GM12878 (cell line): ENCODE results near the gene PNMA1. TPM values are rescaled to one million over a fixed set of nuclear protein-coding genes. Genes with fewer than 3 reads are reported as not detected.
A peak's percentile ranks its signal among the peaks of the same experiment; 100 is the strongest.

Experiments
- ATF7 ChIP-seq: fragments of 450-650 bp; IDR thresholded peaks from 2 replicates; pipeline ENCODE4 v1.6.1; 2016; ENCODE audit warnings: low read depth, mild to moderate bottlenecking
- CEBPB ChIP-seq, 2 experiments: fragments of 150-350 bp in 1 of 2; IDR thresholded peaks; 2 replicates each; pipeline ENCODE4 v1.6.1; 2012 to 2014; ENCODE audit warnings: low read depth in 2 of 2, low read length in 2 of 2, borderline replicate concordance in 1 of 2, inconsistent platforms in 1 of 2
- CHD1 ChIP-seq: IDR thresholded peaks from 2 replicates; pipeline ENCODE4 v1.6.1; 2012; ENCODE audit warnings: low read depth, low read length, improper control_type of control experiment
- CREB1 ChIP-seq: IDR thresholded peaks from 2 replicates; pipeline ENCODE4 v1.6.1; 2012; ENCODE audit warnings: low read depth, mild to moderate bottlenecking, inconsistent platforms
- CUX1 ChIP-seq: IDR thresholded peaks from 2 replicates; pipeline ENCODE4 v1.6.1; 2012; ENCODE audit warnings: improper control_type of control experiment, low read depth, low read length; ENCODE audit not compliant: insufficient replicate concordance
- ELK1 ChIP-seq: IDR thresholded peaks from 2 replicates; pipeline ENCODE4 v1.6.1; 2012; ENCODE audit warnings: low read depth, low read length, improper control_type of control experiment
- GABPA ChIP-seq: IDR thresholded peaks from 2 replicates; pipeline ENCODE4 v1.6.1; 2014; ENCODE audit warnings: antibody characterized with exemption, low read depth, mild to moderate bottlenecking, inconsistent platforms
- IKZF1 ChIP-seq: fragments of 450-650 bp; conservative IDR thresholded peaks from 2 replicates; pipeline ENCODE4 v1.6.1; 2017; ENCODE audit warnings: antibody characterized with exemption, mild to moderate bottlenecking
- IRF3 ChIP-seq: fragments of 450-650 bp; IDR thresholded peaks from 2 replicates; pipeline ENCODE4 v1.6.1; 2014; ENCODE audit warnings: mild to moderate bottlenecking
- MYC ChIP-seq: IDR thresholded peaks from 2 replicates; pipeline ENCODE4 v1.6.1; 2011; ENCODE audit warnings: mild to moderate bottlenecking, low read length, moderate library complexity, inconsistent platforms; ENCODE audit not compliant: insufficient read depth, insufficient replicate concordance, insufficient read length, severe bottlenecking
- NR2C1 ChIP-seq: fragments of 450-650 bp; IDR thresholded peaks from 2 replicates; pipeline ENCODE4 v1.6.1; 2017; ENCODE audit warnings: antibody characterized with exemption, mild to moderate bottlenecking, moderate library complexity
- PML ChIP-seq: IDR thresholded peaks from 2 replicates; pipeline ENCODE4 v1.6.1; 2012; ENCODE audit warnings: low read length, inconsistent platforms
- RAD51 ChIP-seq: fragments of 450-650 bp; IDR thresholded peaks from 2 replicates; pipeline ENCODE4 v1.6.1; 2016; ENCODE audit warnings: moderate library complexity, mild to moderate bottlenecking, inconsistent platforms
- RELA ChIP-seq: fragments of 450-650 bp; IDR thresholded peaks from 2 replicates; pipeline ENCODE4 v1.8.0; 2014; ENCODE audit warnings: borderline replicate concordance; ENCODE audit not compliant: partially characterized antibody
- SRF ChIP-seq, 2 experiments: IDR thresholded peaks; 2 replicates each; pipeline ENCODE4 v1.6.1; 2011; ENCODE audit warnings: low read depth in 2 of 2, low read length in 2 of 2, mild to moderate bottlenecking in 1 of 2, moderate library complexity in 1 of 2
- TCF7 ChIP-seq: IDR thresholded peaks from 2 replicates; pipeline ENCODE4 v1.6.1; 2014; ENCODE audit warnings: antibody characterized with exemption, borderline replicate concordance
- USF1 ChIP-seq: IDR thresholded peaks from 2 replicates; pipeline ENCODE4 v1.6.1; 2011; ENCODE audit warnings: borderline replicate concordance, low read depth, mild to moderate bottlenecking, moderate library complexity, mixed read lengths, low read length; ENCODE audit not compliant: insufficient read depth; ENCODE audit errors: extremely low read length
- USF2 ChIP-seq: IDR thresholded peaks from 2 replicates; pipeline ENCODE4 v1.6.1; 2011; ENCODE audit warnings: low read depth, low read length, improper control_type of control experiment, borderline replicate concordance
- WRNIP1 ChIP-seq: IDR thresholded peaks from 2 replicates; pipeline ENCODE4 v1.6.1; 2011; ENCODE audit warnings: low read depth, low read length, improper control_type of control experiment, borderline replicate concordance
- ZNF622 ChIP-seq: fragments of 450-650 bp; IDR thresholded peaks from 2 replicates; pipeline ENCODE4 v1.6.1; 2017; ENCODE audit warnings: mild to moderate bottlenecking, inconsistent platforms
- polyA plus RNA-seq, 11 experiments: library from polyadenylated mRNA; depleted of rRNA in 4 of 11; unstranded in 6 of 11; stranded (reverse) in 5 of 11; fragments of >200 nt; fragmentation: Nextera tagmentation in 4 of 11; fragmentation: Illumina TruSeq in 1 of 11; extraction: Ambion mirVana in 4 of 11; extraction: Trizol in 1 of 11; gene quantifications; 1 replicate in 1 of 11; 2 replicates in 10 of 11; pipeline versions ENCODE4 v1.2.1 to v1.2.3, GENCODE V29; 2011 to 2016; ENCODE audit warnings: inconsistent platforms in 2 of 11, missing spikeins in 2 of 11, low read depth in 1 of 11
- total RNA-seq, 4 experiments: library from RNA; depleted of rRNA in 3 of 4; stranded (reverse); fragments of >200 nt in 3 of 4; fragmentation: Illumina TruSeq in 1 of 4; extraction: Trizol in 1 of 4; gene quantifications; 2 replicates each; pipeline versions ENCODE4 v1.2.1 to v1.2.3, GENCODE V29; 2013 to 2021

PNMA1 gene
- total and polyA plus RNA-seq, 10 of the 15 experiments (the other 5 are each of a cell fraction or from before 2014, with no cell fraction given) = 1.8 to 39.3 (median 11.1) TPM

- TF ChIP-seq CUX1 = no peak
- peak; percentile 89 for TF ChIP-seq IKZF1
- TF ChIP-seq ZNF622 = no peak
- no peak for TF ChIP-seq MYC
- TF ChIP-seq NR2C1 = no peak
- TF ChIP-seq IRF3 = no peak
- no peak for TF ChIP-seq RAD51
- peak; percentile 57 for TF ChIP-seq PML
- TF ChIP-seq TCF7 = no peak
- TF ChIP-seq SRF (IDR thresholded peaks at IDR 0.05; ENCODE audit: low read depth in 2 of 2, low read length in 2 of 2) = no peak
- TF ChIP-seq GABPA = no peak
- no peak for TF ChIP-seq USF2
- TF ChIP-seq ELK1 = no peak
- TF ChIP-seq ATF7 = peak; percentile 56; the same call in 1 of the 2 replicates
- TF ChIP-seq RELA = no peak
- TF ChIP-seq WRNIP1 = no peak
- peak; percentile 72 for TF ChIP-seq USF1
- peak; percentile 41; the same call in 1 of the 2 replicates for TF ChIP-seq CREB1
- TF ChIP-seq CEBPB (IDR thresholded peaks at IDR 0.05; ENCODE audit: borderline replicate concordance in 1 of 2, low read depth in 2 of 2, low read length in 2 of 2) = no peak
- no peak for TF ChIP-seq CHD1
Observed at GRCh38 chr14:73713803-73714655, at the start of gene PNMA1 (continued).
